GM20000 (cell line): ENCODE results near the gene CPAMD8.
"Not testable (repeated sequence)": the region's sequence is repeated elsewhere in the genome, so short reads cannot be mapped to it uniquely, and the experiment has no call there.

Experiments
- DNase-seq: peaks from one replicate; pipeline ENCODE4 v3.0.0; 2012; ENCODE audit warnings: low spot score
- TF ChIP-seq, protein P1 (sequence below): IDR thresholded peaks from 2 replicates; pipeline ENCODE4 v1.5.1; 2012; ENCODE audit warnings: mild to moderate bottlenecking, control low read depth; ENCODE audit errors: extremely low read depth, missing control alignments

The CPAMD8 gene

DNA sequence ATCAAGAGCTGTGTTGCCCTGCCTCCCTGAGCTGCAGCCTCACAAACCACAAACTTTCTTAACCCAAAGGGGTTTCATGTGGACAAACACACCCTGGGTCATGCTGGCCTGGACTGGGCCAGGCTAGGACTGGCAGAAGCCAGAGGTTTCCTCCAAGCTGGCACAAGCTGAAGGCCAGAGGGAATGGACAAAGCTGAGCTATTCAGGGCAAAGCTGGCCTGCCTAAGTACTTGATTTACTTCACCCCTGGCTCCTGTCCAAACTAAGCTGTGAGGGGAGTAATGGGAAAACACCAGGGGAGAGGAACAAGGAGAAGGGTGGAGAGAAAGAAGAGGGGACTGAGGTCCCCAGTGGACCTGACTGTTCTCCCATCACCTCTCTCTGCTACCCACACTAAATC, 6.2 kb downstream of the CPAMD8 start:
- TF ChIP-seq, protein P1, sequence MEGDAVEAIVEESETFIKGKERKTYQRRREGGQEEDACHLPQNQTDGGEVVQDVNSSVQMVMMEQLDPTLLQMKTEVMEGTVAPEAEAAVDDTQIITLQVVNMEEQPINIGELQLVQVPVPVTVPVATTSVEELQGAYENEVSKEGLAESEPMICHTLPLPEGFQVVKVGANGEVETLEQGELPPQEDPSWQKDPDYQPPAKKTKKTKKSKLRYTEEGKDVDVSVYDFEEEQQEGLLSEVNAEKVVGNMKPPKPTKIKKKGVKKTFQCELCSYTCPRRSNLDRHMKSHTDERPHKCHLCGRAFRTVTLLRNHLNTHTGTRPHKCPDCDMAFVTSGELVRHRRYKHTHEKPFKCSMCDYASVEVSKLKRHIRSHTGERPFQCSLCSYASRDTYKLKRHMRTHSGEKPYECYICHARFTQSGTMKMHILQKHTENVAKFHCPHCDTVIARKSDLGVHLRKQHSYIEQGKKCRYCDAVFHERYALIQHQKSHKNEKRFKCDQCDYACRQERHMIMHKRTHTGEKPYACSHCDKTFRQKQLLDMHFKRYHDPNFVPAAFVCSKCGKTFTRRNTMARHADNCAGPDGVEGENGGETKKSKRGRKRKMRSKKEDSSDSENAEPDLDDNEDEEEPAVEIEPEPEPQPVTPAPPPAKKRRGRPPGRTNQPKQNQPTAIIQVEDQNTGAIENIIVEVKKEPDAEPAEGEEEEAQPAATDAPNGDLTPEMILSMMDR, result no peak
- no peak for DNase-seq

DNA sequence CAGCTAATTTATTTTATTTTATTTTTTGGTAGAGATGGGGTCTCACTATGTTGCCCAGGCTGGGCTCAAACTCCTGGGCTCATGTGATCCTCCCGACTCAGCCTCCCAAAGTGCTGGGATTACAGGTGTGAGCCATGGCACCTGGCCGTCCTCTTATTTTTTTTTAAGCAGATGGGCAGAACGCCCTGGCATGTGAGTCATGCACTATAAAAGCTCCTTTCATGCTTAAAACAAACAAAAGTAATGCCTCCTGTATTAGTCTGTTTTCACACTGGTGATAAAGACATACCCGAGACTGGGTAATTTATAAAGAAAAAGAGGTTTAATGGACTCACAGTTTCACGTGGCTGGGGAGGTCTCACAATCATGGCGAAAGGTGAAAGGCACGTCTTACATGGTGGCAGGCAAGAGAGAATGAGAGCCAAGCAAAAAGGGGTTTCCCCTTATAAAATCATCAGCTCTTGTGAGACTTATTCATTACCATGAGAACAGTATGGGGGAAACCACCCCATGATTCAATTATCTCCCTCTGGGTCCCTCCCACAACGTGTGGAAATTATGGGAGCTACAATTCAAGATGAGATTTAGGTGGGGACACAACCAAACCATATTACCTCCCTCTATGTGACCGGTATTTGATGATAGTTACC, 12.3 kb downstream of the CPAMD8 start:
- DNase-seq, result not testable (repeated sequence)

DNA sequence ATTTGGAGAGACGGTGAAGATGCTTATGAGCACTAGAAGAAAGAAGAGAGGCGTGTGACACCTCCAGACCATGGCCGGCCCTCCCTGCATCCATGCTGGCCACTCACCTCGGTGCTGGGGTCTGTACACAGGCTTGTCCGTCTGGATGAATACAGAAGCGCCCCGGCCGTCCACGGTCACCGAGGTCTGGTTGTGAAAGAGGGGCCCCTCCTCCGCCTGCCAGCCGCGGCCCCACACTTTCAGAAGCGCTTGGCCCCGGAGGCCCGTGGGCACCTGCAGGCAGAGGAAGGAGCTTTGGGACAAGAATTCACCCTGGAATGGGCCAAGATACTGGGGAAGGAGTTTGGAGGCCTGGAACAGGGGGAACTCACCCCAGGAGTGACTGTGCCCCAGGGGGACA, 15.1 kb downstream of the CPAMD8 start:
- TF ChIP-seq, protein P1, result no peak
- no peak for DNase-seq

DNA sequence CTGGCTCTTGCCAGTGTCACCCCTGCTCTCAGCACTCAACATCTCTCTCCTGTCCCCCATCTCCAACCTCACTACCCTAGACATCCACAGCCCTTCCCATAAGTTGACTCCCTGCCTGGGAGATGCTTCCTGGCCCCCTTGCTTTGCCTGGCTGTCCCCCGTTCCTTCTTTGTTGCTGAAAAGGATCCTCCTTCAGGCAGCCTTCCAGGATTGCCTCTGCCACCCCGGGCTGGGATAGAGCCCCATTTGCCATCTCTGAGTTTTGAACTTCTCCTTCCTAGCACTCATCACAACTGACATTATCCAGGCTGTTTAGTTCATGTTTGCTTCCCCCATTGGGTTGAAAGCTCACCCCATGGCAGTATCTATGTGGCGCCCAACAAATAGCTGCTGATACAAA, 20.0 kb downstream of the CPAMD8 start:
- TF ChIP-seq, protein P1, result no peak
- DNase-seq, result no peak

DNA sequence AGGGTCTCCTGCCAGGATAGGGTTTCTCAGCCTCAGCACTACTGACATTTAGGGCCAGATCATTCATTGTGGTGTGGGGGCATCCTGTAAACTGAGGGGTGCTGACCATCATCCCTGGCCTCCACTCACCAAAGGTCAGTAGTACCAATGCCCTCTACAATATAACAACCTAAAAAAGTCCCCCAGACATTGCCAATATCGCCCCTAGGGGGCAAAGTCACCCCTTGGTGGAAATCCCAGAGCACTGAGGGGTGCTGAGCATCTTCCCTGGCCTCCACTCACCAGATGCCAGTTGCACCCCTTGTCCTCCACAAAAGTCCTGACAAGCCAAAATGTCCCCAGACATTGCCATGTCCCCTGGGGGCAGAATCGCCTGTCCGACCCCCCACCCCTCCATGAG, 21.6 kb downstream of the CPAMD8 start:
- TF ChIP-seq, protein P1, result no peak

DNA sequence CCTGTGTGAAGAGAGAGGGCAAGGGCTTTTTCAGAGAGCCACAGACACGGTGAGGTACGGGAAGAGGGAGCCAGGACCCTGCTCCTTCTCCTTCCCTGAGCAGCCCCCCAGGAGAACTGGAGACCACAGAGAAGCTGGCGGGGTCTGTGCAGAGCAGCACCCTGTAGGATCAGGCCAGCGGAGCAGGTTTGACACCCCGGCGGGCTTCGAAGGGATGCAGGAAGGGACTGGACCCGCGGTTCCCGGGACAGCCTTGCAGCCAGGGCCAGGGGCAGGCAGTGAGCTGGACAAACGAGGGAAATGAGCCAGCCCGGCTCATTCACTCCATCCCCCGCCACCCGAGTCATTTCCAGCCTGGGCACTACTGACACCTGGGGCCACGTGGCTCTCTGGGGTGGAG, 22.2 kb downstream of the CPAMD8 start:
- DNase-seq, result no peak
- TF ChIP-seq, protein P1, result no peak

More for the DNA sequence above, 21.6 kb downstream of the CPAMD8 start:
- no peak for DNase-seq

DNA sequence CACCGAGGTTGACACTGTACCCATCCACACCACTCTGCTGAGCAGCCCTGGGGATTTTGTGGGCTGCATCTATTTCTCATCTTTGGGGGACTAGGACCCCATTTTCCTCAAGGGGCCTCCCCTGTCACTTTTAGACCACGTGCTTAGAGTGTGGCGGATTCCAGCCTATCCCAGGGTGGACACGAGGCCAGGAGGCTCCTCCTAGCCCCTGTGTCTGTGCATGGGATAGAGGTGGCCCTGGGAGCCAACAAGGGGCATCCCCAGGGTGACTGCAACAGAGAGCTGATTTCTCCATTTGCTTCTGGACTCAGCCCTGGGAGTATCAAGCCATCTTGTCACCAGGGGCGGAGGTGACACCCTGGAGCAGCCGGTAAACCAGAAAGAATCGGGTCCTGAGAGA, 24.2 kb downstream of the CPAMD8 start:
- no peak for DNase-seq
- TF ChIP-seq, protein P1, result no peak

DNA sequence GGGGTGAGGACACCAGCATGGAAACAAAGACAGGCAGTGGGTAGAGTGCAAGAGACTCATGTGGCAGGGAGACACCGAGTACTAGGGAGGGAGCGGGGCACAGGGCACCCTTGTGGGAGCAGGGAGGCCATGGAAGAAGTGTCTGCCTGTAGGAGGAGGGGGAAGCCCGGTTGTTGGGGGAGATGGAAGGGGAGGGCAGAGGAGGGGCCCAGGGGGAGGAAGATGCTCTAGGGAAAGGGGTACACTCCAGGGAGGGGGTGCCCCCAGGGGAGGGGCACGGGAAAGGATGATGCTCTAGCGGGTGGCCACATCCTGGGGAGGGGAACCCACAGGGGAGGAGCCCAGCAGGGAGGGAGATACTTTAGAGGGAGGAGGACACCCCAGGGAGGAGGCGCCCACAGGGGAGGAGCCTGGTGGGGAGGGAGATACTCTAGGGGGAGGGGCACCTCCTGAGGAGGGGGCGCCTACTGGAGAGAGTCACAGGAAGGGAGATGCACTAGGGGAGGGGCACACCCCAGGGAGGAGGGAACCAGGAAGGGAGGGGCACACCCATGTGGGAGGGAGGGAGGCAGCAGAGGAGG, 24.9 kb downstream of the CPAMD8 start:
- TF ChIP-seq, protein P1, result no peak
- no peak for DNase-seq
